ENCODE data around the gene SLC16A5. TPM values are rescaled to one million over a fixed set of nuclear protein-coding genes. Genes with fewer than 3 reads are reported as not detected.
"Not testable (repeated sequence)": the region's sequence is repeated elsewhere in the genome, so short reads cannot be mapped to it uniquely, and the experiment has no call there.

The SLC16A5 gene
- total RNA-seq, result 10 to 100 TPM in 2 of 4 donors, 1 to 10 TPM in 1, not detected in 1; 4.1 to 17.5 (median 12.1) TPM

GRCh38 chr17:75087558-75088453 lies at the start of gene SLC16A5:
TSS of gene SLC16A5 (plus strand) at chr17:75087954. CDS start at chr17:75093637, 5,683 bp downstream.
- H3K4me3 ChIP-seq, result peak within 1 kb of the TSS; percentile 42 to 51
- H3K4me1 ChIP-seq, result peaks cover 0 to 7% of the 10 kb centered on the region in 2 donors
- H3K9me3 ChIP-seq, result no peaks in the 10 kb centered on the region
- TF ChIP-seq CTCF (IDR thresholded peaks at IDR 0.05), result no peak
- peak in 1 of 2 donors; percentile 64 for TF ChIP-seq POLR2A (IDR thresholded peaks at IDR 0.05)
- peak; percentile 90 to 91 for DNase-seq
- intact Hi-C loops (cut with DNase I; ENCODE audit: low total_unique reads), result no loop called here
- H3K27ac ChIP-seq, result peak within 1 kb of the TSS; percentile 79 to 91
- no peaks in the 10 kb centered on the region for H3K27me3 ChIP-seq
- no peaks in the 10 kb centered on the region for H3K36me3 ChIP-seq

GRCh38 chr17:75039238-75039637 lies 48.5 kb upstream of the SLC16A5 start:
- H3K27me3 ChIP-seq, result no peaks in the 10 kb centered on the region
- H3K27ac ChIP-seq, result no peak overlapping the region
- TF ChIP-seq POLR2A (IDR thresholded peaks at IDR 0.05) (no peak), CTCF (IDR thresholded peaks at IDR 0.05) (no peak)
- no peaks in the 10 kb centered on the region for H3K36me3 ChIP-seq
- no peaks in the 10 kb centered on the region for H3K9me3 ChIP-seq
- H3K4me1 ChIP-seq, result no peaks in the 10 kb centered on the region
- H3K4me3 ChIP-seq, result no peak overlapping the region
- no peak for DNase-seq
- intact Hi-C loops (cut with DNase I; ENCODE audit: low total_unique reads), result no loop called here

GRCh38 chr17:75041656-75042280 lies 46.0 kb upstream of the SLC16A5 start:
- no peaks in the 10 kb centered on the region for H3K27me3 ChIP-seq
- no peaks in the 10 kb centered on the region for H3K9me3 ChIP-seq
- no peak for DNase-seq
- no peak overlapping the region for H3K27ac ChIP-seq
- intact Hi-C loops (cut with DNase I; ENCODE audit: low total_unique reads), result no loop called here
- no peak overlapping the region for H3K4me3 ChIP-seq
- H3K36me3 ChIP-seq, result no peaks in the 10 kb centered on the region
- peaks cover 0 to 7% of the 10 kb centered on the region in 2 donors for H3K4me1 ChIP-seq
- TF ChIP-seq POLR2A (IDR thresholded peaks at IDR 0.05), result no peak
- TF ChIP-seq CTCF (IDR thresholded peaks at IDR 0.05), result no peak

- H3K27ac ChIP-seq; H3K4me1 ChIP-seq; H3K27me3 ChIP-seq; H3K9me3 ChIP-seq; H3K36me3 ChIP-seq; H3K4me3 ChIP-seq; intact Hi-C loops (cut with DNase I; ENCODE audit: low total_unique reads); DNase-seq: not testable (repeated sequence)
Measured at GRCh38 chr17:75043789-75044188, 44.0 kb upstream of the SLC16A5 start.

GRCh38 chr17:75044716-75045115 lies 43.0 kb upstream of the SLC16A5 start:
- Histone ChIP-seq H3K9me3 (no peaks in the 10 kb centered on the region), H3K36me3 (no peaks in the 10 kb centered on the region), H3K4me1 (peaks cover 0 to 7% of the 10 kb centered on the region in 2 donors), H3K27ac (no peak overlapping the region), H3K27me3 (no peaks in the 10 kb centered on the region), H3K4me3 (no peak overlapping the region)
- TF ChIP-seq CTCF (IDR thresholded peaks at IDR 0.05), result no peak
- no peak for TF ChIP-seq POLR2A (IDR thresholded peaks at IDR 0.05)
- intact Hi-C loops (cut with DNase I; ENCODE audit: low total_unique reads), result no loop called here
- no peak for DNase-seq

- DNase-seq; H3K9me3 ChIP-seq; H3K36me3 ChIP-seq; intact Hi-C loops (cut with DNase I; ENCODE audit: low total_unique reads); H3K27me3 ChIP-seq; H3K4me1 ChIP-seq: not testable (repeated sequence)
- H3K4me3 ChIP-seq, result peak overlapping the region; percentile 65 to 99
- peak overlapping the region; percentile 89 to 92 for H3K27ac ChIP-seq
Measured at GRCh38 chr17:75045946-75046406, 41.8 kb upstream of the SLC16A5 start.
